CD4-positive, alpha-beta T cell (primary cell): Measurements from ENCODE around the gene GNAT1. TPM values are rescaled to one million over a fixed set of nuclear protein-coding genes. Genes with fewer than 3 reads are reported as not detected.

Experiments
- ATAC-seq: fragments of 200-7000 bp; cut with Tn5 transposase; one replicate; pipeline ENCODE4 v1.10.0; 2022; ENCODE audit warnings: mild to moderate bottlenecking; ENCODE audit not compliant: poor library complexity
- CTCF ChIA-PET: fragments of 350-600 bp; sonication (Branson Sonifier 250); formaldehyde crosslinking; loops from one replicate; lab custom pipeline; 2021; ENCODE audit warnings: antibody characterized with exemption, inconsistent platforms; lab: Charles Lee
- POLR2A ChIA-PET: fragments of 350-600 bp; sonication (Branson Sonifier 250); formaldehyde crosslinking; loops from one replicate; lab custom pipeline; 2021; ENCODE audit warnings: antibody characterized with exemption, inconsistent platforms; lab: Charles Lee
- DNase-seq, 14 experiments: peaks; one replicate each; pipeline ENCODE4 v3.0.0-alpha.2; 2013 to 2020; ENCODE audit warnings: mixed read lengths in 2 of 14
- H3K27ac ChIP-seq, 2 donors: one replicate each; pipeline versions ENCODE4 v1.5.1 to v1.7.0; 2013; ENCODE audit warnings: low read length in 2 of 2, low read depth in 1 of 2, mild to moderate bottlenecking in 1 of 2
- H3K27me3 ChIP-seq, 2 experiments: 1 replicate in 1 of 2; 2 replicates in 1 of 2; pipeline versions ENCODE4 v1.6.1 to v1.7.0; 2013; ENCODE audit warnings: low read length in 2 of 2, control low read depth in 1 of 2, mild to moderate bottlenecking in 1 of 2, moderate library complexity in 1 of 2; ENCODE audit not compliant: insufficient read depth in 2 of 2, control insufficient read depth in 1 of 2
- H3K36me3 ChIP-seq: one replicate; pipeline ENCODE4 v1.6.1; 2013; ENCODE audit warnings: low read length, control low read depth; ENCODE audit not compliant: insufficient read depth
- H3K4me1 ChIP-seq: one replicate; pipeline ENCODE4 v1.6.1; 2013; ENCODE audit warnings: low read length, control low read depth; ENCODE audit not compliant: insufficient read depth
- H3K4me3 ChIP-seq: one replicate; pipeline ENCODE4 v1.5.1; 2013; ENCODE audit warnings: mild to moderate bottlenecking, low read length, moderate library complexity
- H3K9me3 ChIP-seq, 2 experiments: 1 replicate in 1 of 2; 2 replicates in 1 of 2; pipeline versions ENCODE4 v1.6.1 to v1.7.0; 2013; ENCODE audit warnings: low read length in 2 of 2, mild to moderate bottlenecking in 2 of 2, control low read depth in 1 of 2, moderate library complexity in 1 of 2; ENCODE audit not compliant: control insufficient read depth in 1 of 2, insufficient read depth in 1 of 2
- H3K27ac Mint-ChIP-seq: one replicate; pipeline ENCODE4 v1.8.0; 2020; ENCODE audit warnings: mixed read lengths
- H3K27me3 Mint-ChIP-seq: one replicate; pipeline ENCODE4 v1.8.0; 2021; ENCODE audit warnings: mixed read lengths
- H3K36me3 Mint-ChIP-seq: one replicate; pipeline ENCODE4 v1.8.0; 2021; ENCODE audit warnings: low read depth, mixed read lengths
- H3K4me1 Mint-ChIP-seq: one replicate; pipeline ENCODE4 v1.8.0; 2021; ENCODE audit warnings: low read depth, mixed read lengths
- H3K4me3 Mint-ChIP-seq: one replicate; pipeline ENCODE4 v1.8.0; 2020; ENCODE audit warnings: mild to moderate bottlenecking, mixed read lengths
- H3K9me3 Mint-ChIP-seq: one replicate; pipeline ENCODE4 v1.8.0; 2020; ENCODE audit warnings: mixed read lengths
- intact Hi-C, 2 experiments: fragments of 100-400 bp; cut with DNase I in 1 of 2; cut with micrococcal nuclease in 1 of 2; formaldehyde crosslinking; loops; one replicate each; pipeline versions ENCODE4 v1.15.1 to v1.9.0; 2023 to 2025; cut with DNase I, micrococcal nuclease
- polyA plus RNA-seq, 2 donors: library from polyadenylated mRNA; unstranded; fragments of 120-200 nt; gene quantifications; one replicate each; pipeline ENCODE4 v1.2.1, GENCODE V29; 2013
- total RNA-seq, 174 experiments: library from RNA in 2 of 174; stranded (reverse) in 2 of 174; gene quantifications; one replicate each; pipeline ENCODE4 v1.2.3 and lab custom pipeline; 2021 to 2026
- TF ChIP-seq, protein P1 (sequence below): fragments of 200-600 bp; IDR thresholded peaks from one replicate; pipeline ENCODE4 v1.8.0; 2022; ENCODE audit warnings: antibody characterized with exemption, mild to moderate bottlenecking

The GNAT1 gene
- total RNA-seq (under 1 TPM; 0.11 to 0.28 TPM), total RNA-seq (lab: John Stamatoyannopoulos, UW) (0 to 1.1 (median 0) reads per million in 172 experiments)
- not detected for polyA plus RNA-seq (2013, experiment 1 of 2)
- polyA plus RNA-seq (2013, experiment 2 of 2), result not detected

GRCh38 chr3:50190936-50191660 is at the start of gene GNAT1:
TSS of gene GNAT1 (plus strand) at chr3:50191610. CDS start at chr3:50191726, 116 bp downstream.
- H3K27ac ChIP-seq, result no peak within 1 kb of the TSS
- no peak for DNase-seq

DNA sequence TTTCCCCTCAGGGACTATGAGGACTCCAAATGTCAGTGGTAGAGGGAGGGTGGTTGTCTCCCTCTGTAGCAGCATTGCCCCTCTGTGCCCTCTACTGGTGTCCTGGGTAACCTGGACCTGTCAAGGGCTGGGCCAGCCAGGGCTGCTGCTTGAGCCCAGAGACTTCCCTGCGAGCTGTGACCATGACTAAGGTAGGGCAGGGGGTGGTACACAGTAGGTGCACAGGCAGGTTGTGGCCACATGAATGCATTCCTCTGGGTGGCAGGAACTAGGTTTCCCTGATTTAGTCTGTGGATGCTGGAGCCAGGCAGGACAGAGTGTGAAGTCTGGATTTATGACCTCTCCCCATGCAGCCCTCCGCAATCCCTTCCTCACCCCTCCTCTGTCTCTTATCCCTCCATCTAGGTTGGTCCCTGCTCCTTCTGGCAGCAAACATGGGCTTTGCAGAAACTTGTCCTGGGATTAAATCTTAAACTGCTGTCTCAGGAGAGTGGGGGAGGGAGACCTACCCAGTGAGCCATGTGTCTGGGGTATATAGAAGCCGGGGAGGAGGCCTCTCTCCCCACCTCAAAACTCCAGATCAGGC is 45.0 kb upstream of the GNAT1 start:
- ChIA-PET POLR2A (no interaction called here), CTCF (interaction anchor here (0.7 kb wide), 1 partner anchor 1369 kb away, joined by 3 read pairs; no protein-coding TSS in a partner anchor)
- DNase-seq (no peak), ATAC-seq (no peak)
- peaks cover 5% of the 10 kb centered on the region for H3K27me3 Mint-ChIP-seq
- H3K4me3 Mint-ChIP-seq, result no peak overlapping the region
- no peaks in the 10 kb centered on the region for H3K9me3 ChIP-seq
- no peaks in the 10 kb centered on the region for H3K36me3 ChIP-seq
- H3K27ac Mint-ChIP-seq, result no peak overlapping the region
- no peak overlapping the region for H3K27ac ChIP-seq
- no peak overlapping the region for H3K4me3 ChIP-seq
- no peaks in the 10 kb centered on the region for H3K36me3 Mint-ChIP-seq
- H3K4me1 Mint-ChIP-seq, result no peaks in the 10 kb centered on the region
- no peaks in the 10 kb centered on the region for H3K27me3 ChIP-seq
- H3K9me3 Mint-ChIP-seq, result no peaks in the 10 kb centered on the region
- TF ChIP-seq, protein P1, sequence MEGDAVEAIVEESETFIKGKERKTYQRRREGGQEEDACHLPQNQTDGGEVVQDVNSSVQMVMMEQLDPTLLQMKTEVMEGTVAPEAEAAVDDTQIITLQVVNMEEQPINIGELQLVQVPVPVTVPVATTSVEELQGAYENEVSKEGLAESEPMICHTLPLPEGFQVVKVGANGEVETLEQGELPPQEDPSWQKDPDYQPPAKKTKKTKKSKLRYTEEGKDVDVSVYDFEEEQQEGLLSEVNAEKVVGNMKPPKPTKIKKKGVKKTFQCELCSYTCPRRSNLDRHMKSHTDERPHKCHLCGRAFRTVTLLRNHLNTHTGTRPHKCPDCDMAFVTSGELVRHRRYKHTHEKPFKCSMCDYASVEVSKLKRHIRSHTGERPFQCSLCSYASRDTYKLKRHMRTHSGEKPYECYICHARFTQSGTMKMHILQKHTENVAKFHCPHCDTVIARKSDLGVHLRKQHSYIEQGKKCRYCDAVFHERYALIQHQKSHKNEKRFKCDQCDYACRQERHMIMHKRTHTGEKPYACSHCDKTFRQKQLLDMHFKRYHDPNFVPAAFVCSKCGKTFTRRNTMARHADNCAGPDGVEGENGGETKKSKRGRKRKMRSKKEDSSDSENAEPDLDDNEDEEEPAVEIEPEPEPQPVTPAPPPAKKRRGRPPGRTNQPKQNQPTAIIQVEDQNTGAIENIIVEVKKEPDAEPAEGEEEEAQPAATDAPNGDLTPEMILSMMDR, result no peak
- intact Hi-C loops, result no loop called here
- H3K4me1 ChIP-seq, result no peaks in the 10 kb centered on the region

More at GRCh38 chr3:50190936-50191660, at the start of gene GNAT1:
- intact Hi-C loops, result loop anchor here in 1 of 2 experiments (5.0 kb wide), 1 partner anchor 131 kb away; the partner anchor contains the start of gene HYAL2
- Mint-ChIP-seq H3K4me3 (no peak within 1 kb of the TSS), H3K27me3 (peaks cover 16% of the 10 kb centered on the region), H3K9me3 (no peaks in the 10 kb centered on the region), H3K36me3 (no peaks in the 10 kb centered on the region), H3K27ac (no peak within 1 kb of the TSS), H3K4me1 (peaks cover 15% of the 10 kb centered on the region)
- ChIA-PET CTCF (interaction anchor here (2.0 to 2.6 kb wide), 2 partner anchors 35 to 36 kb away, joined by 4 to 9 read pairs; no protein-coding TSS in a partner anchor), POLR2A (no interaction called here)
- peaks cover 13 to 17% of the 10 kb centered on the region in 2 experiments for H3K27me3 ChIP-seq
- no peak for ATAC-seq
- H3K4me1 ChIP-seq, result peaks cover 27% of the 10 kb centered on the region
- no peak within 1 kb of the TSS for H3K4me3 ChIP-seq
- H3K9me3 ChIP-seq, result peaks cover 0 to 11% of the 10 kb centered on the region in 2 experiments
- TF ChIP-seq, protein P1, result no peak
- H3K36me3 ChIP-seq, result no peaks in the 10 kb centered on the region

GRCh38 chr3:50147016-50147415 is 44.4 kb upstream of the GNAT1 start:
- H3K4me1 ChIP-seq, result no peaks in the 10 kb centered on the region
- H3K36me3 Mint-ChIP-seq, result no peaks in the 10 kb centered on the region
- intact Hi-C loops, result no loop called here
- no peaks in the 10 kb centered on the region for H3K4me1 Mint-ChIP-seq
- no peaks in the 10 kb centered on the region for H3K9me3 Mint-ChIP-seq
- TF ChIP-seq, protein P1, result no peak
- H3K9me3 ChIP-seq, result no peaks in the 10 kb centered on the region
- peaks cover 5% of the 10 kb centered on the region for H3K27me3 Mint-ChIP-seq
- ChIA-PET CTCF (no interaction called here), POLR2A (no interaction called here)
- H3K4me3 ChIP-seq, result no peak overlapping the region
- ATAC-seq, result no peak
- no peak for DNase-seq
- no peak overlapping the region for H3K27ac Mint-ChIP-seq
- H3K4me3 Mint-ChIP-seq, result no peak overlapping the region
- H3K27ac ChIP-seq, result no peak overlapping the region
- no peaks in the 10 kb centered on the region for H3K27me3 ChIP-seq
- no peaks in the 10 kb centered on the region for H3K36me3 ChIP-seq
